ENCODE results near the gene TMEM9B. TPM values are rescaled to one million over a fixed set of nuclear protein-coding genes. Genes with fewer than 3 reads are reported as not detected.

The TMEM9B gene
- total RNA-seq, 4 donors from 2014 or later, result 20.5 to 93.9 (median 58.5) TPM

GRCh38 chr11:8934742-8935488 is 29.3 kb downstream of the TMEM9B start:
- H3K27ac ChIP-seq, result no peak overlapping the region
- DNase-seq, result no peak
- no peaks in the 10 kb centered on the region for H3K4me1 ChIP-seq
- intact Hi-C loops (cut with DNase I; ENCODE audit: low total_unique reads) (no loop called here), in situ Hi-C loops (cut with MboI; ENCODE audit: low pct_ligation_motif_present in 1 of 4, low pct_unique_long_range_greater_than_20kb in 1 of 4, low sequenced_read_pairs in 3 of 4) (no loop called here)
- WGBS, 2 donors (ENCODE audit: low coverage in 1 of 2), result 66 to 73% methylated on average over 11 to 14 of the region's 14 CpGs
- no peak overlapping the region for H3K4me3 ChIP-seq
- no peaks in the 10 kb centered on the region for H3K36me3 ChIP-seq
- TF ChIP-seq POLR2AphosphoS5 (IDR thresholded peaks at IDR 0.05) (no peak), EP300 (IDR thresholded peaks at IDR 0.05; ENCODE audit: low read depth) (no peak), POLR2A (IDR thresholded peaks at IDR 0.05) (no peak), CTCF (IDR thresholded peaks at IDR 0.05) (no peak)
- H3K27me3 ChIP-seq, result no peaks in the 10 kb centered on the region
- H3K9me3 ChIP-seq, result no peaks in the 10 kb centered on the region

DNA sequence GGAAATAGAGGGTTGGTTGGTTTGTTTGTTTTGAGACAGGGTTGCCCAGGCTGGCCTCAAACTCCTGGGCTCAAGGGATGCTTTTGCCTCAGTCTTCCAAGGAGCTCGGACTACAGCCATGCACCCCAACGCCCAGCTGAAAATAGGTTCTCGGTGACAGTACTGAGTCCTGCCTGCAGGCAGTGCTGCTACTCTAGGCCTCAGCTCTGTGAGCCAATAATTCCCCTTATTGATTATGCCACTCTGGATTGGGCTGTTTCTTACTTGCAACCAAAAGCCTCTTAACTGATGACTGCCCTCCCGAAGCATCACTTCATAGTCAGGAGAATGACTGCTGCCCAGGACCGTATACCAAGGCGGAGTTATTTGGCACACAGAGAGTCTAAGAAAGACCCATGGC is 30.3 kb downstream of the TMEM9B start:
- no peak overlapping the region for H3K4me3 ChIP-seq
- TF ChIP-seq EP300 (IDR thresholded peaks at IDR 0.05; ENCODE audit: low read depth) (no peak), CTCF (IDR thresholded peaks at IDR 0.05) (no peak), POLR2A (IDR thresholded peaks at IDR 0.05) (no peak), POLR2AphosphoS5 (IDR thresholded peaks at IDR 0.05) (no peak)
- H3K27me3 ChIP-seq, result no peaks in the 10 kb centered on the region
- WGBS, 2 donors (ENCODE audit: low coverage in 1 of 2), result 80% methylated on average over 6 of the region's 6 CpGs; no CpG with 5 or more reads in 1 of the 2 donors
- intact Hi-C loops (cut with DNase I; ENCODE audit: low total_unique reads) (no loop called here), in situ Hi-C loops (cut with MboI; ENCODE audit: low pct_ligation_motif_present in 1 of 4, low pct_unique_long_range_greater_than_20kb in 1 of 4, low sequenced_read_pairs in 3 of 4) (no loop called here)
- no peaks in the 10 kb centered on the region for H3K4me1 ChIP-seq
- no peak overlapping the region for H3K27ac ChIP-seq
- H3K36me3 ChIP-seq, result no peaks in the 10 kb centered on the region
- no peak for DNase-seq
- H3K9me3 ChIP-seq, result no peaks in the 10 kb centered on the region

- Histone ChIP-seq H3K27me3 (no peaks in the 10 kb centered on the region), H3K4me1 (no peaks in the 10 kb centered on the region), H3K9me3 (no peaks in the 10 kb centered on the region), H3K4me3 (no peak within 1 kb of the TSS), H3K27ac (no peak within 1 kb of the TSS), H3K36me3 (no peaks in the 10 kb centered on the region)
- 82% methylated on average over 12 of the region's 12 CpGs; no CpG with 5 or more reads in 1 of the 2 donors for WGBS, 2 donors (ENCODE audit: low coverage in 1 of 2)
- TF ChIP-seq EP300 (IDR thresholded peaks at IDR 0.05; ENCODE audit: low read depth) (no peak), CTCF (IDR thresholded peaks at IDR 0.05) (no peak), POLR2A (IDR thresholded peaks at IDR 0.05) (no peak), POLR2AphosphoS5 (IDR thresholded peaks at IDR 0.05) (no peak)
- no peak for DNase-seq
- intact Hi-C loops (cut with DNase I; ENCODE audit: low total_unique reads), result no loop called here
- in situ Hi-C loops (cut with MboI; ENCODE audit: low pct_ligation_motif_present in 1 of 4, low pct_unique_long_range_greater_than_20kb in 1 of 4, low sequenced_read_pairs in 3 of 4), result no loop called here
Measured at GRCh38 chr11:8932564-8933180, 31.6 kb downstream of the TMEM9B start, which contains the start of gene C11orf16. Gene C11orf16 (minus strand): TSS chr11:8932947. CDS start chr11:8932308, 639 bp downstream.

DNA sequence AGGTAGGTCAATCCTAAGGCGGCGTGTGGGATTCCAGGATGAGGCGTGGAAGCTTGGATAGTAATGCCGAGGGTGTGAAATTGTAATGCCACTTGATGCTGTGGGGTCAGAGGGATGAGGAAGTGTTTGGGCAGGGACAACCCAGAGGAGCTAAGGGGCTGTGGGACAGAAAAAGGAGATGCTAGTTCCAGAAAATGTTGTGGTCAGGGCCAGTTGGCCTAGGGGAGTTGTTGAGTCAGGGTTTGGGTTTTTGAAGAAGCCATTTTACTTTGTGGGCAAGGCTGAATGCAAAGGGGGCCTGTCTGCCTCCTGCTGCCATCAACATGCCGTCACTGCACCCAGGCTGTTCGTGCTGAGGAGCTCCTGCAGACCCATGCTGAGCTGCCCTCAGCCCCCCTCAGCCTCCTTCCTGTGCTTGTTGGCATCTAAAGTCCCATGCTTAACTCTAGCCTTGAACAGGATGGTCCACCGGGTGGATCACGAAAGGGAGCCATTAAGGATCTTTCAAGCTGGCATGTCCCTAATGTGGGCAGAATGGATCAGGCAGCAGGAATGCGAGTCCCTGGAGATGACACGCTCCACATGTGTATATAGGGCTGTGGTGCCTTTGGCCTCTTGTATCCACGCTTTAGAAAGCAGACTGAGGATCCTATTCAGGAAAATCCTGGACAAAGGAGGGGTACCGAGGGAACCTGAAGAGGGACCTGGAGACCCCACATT is 33.6 kb downstream of the TMEM9B start:
- H3K9me3 ChIP-seq, result no peaks in the 10 kb centered on the region
- in situ Hi-C loops (cut with MboI; ENCODE audit: low pct_ligation_motif_present in 1 of 4, low pct_unique_long_range_greater_than_20kb in 1 of 4, low sequenced_read_pairs in 3 of 4) (no loop called here), intact Hi-C loops (cut with DNase I; ENCODE audit: low total_unique reads) (no loop called here)
- H3K4me1 ChIP-seq, result no peaks in the 10 kb centered on the region
- no peak overlapping the region for H3K27ac ChIP-seq
- H3K27me3 ChIP-seq, result no peaks in the 10 kb centered on the region
- WGBS, 2 donors (ENCODE audit: low coverage in 1 of 2), result 92 to 100% methylated on average over 2 to 12 of the region's 12 CpGs
- H3K36me3 ChIP-seq, result no peaks in the 10 kb centered on the region
- H3K4me3 ChIP-seq, result no peak overlapping the region
- no peak for TF ChIP-seq POLR2AphosphoS5 (IDR thresholded peaks at IDR 0.05)
- TF ChIP-seq EP300 (IDR thresholded peaks at IDR 0.05; ENCODE audit: low read depth), result no peak
- no peak for TF ChIP-seq CTCF (IDR thresholded peaks at IDR 0.05)
- no peak for TF ChIP-seq POLR2A (IDR thresholded peaks at IDR 0.05)
- DNase-seq, result no peak
